Epidermal melanocyte (primary cell): ENCODE results near the gene SYNJ2.

Source experiments
- DNase-seq: peaks from one replicate; pipeline ENCODE4 v3.0.0; 2011; ENCODE audit warnings: low spot score; ENCODE audit not compliant: insufficient read length

SYNJ2 gene

DNA sequence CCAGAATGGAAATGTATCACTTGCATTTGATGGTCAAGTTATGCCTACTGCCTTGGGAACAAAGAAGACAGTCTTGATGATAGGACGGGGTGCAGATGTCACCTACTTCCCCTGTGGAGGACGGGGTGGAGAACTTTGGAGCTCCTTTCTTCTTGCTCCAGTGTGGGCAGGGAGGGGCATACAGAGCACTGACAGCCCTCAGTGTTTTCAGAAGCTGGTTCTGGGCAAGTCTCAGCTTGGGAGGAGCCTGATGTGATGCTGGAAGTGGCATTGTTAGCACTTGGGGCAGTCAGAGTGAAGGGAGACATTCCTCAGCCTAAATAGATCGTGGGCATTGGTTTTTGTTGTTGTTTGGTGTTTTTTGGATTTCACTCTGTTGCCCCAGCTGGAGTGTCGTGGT, 59.7 kb downstream of the SYNJ2 start:
- no peak for DNase-seq

GRCh38 chr6:158041788-158042187, 60.1 kb downstream of the SYNJ2 start:
- DNase-seq: no peak

DNA sequence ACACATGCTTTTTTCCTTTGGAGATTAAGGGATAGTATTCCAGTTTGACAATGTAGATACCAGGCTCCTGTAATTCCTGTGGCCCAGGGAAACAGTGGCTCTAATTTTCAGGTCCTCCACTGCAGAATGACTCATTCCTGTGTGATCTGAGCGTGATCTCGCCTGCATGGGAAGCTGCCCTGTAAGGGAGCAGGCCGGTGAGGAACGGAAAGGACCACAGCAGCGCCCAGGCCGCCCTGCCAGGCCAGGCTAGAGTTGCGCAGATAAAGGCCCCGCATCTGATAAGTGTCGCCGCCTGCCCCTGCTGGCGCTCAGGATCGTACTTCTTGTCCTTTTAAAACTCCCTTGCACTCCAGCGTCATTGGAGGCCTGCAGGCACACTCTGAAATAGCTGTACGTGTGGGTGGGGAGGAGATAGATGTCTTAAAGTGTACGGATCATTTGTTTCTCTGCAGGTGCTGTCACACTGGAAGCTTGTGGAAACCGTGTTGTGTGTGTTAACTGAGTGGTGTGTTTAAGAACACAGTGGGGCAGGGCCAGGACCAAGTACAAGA, 60.7 kb downstream of the SYNJ2 start:
- no peak for DNase-seq

DNA sequence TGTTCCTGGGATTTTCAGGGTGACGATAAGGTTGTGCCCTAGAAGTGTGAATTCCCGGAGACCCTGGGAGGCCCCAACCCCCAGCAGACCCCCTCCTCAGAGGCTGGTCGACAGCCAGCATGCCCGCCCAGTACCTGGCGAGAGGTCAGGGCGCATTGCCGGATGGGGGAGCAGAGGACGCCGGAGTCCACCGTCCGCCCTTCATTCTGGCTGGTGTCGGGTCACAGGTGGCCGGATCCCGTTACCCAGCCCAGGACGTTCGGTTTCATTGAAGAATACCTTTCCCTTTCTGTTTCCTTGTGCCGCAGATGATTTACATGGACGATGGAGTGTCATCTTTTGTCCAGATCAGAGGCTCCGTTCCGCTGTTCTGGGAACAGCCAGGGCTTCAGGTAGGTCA, 61.3 kb downstream of the SYNJ2 start:
- no peak for DNase-seq

- no peak for DNase-seq
Observed at GRCh38 chr6:158043586-158044524, 62.2 kb downstream of the SYNJ2 start.

DNA sequence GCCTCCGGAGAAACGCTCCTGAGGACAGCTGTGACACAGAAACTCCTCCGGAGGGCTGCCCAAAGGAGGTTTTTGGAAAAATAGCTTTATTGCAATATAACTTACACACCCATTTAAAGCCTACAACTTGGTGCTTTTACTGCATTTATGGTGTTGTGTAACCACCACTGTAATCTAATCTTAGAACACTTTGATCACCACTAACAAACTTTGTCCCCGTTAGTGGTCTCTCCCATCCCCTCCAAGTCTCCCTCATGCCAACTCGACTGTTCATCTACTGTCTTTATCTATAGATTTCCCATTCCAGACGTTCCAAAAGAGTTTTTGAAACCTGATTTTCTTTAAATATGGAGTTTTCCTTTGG, 62.8 kb downstream of the SYNJ2 start:
- DNase-seq: no peak

GRCh38 chr6:158046201-158047126, 64.8 kb downstream of the SYNJ2 start:
- no peak for DNase-seq

GRCh38 chr6:158047127-158047518, 65.5 kb downstream of the SYNJ2 start:
- no peak for DNase-seq

DNA sequence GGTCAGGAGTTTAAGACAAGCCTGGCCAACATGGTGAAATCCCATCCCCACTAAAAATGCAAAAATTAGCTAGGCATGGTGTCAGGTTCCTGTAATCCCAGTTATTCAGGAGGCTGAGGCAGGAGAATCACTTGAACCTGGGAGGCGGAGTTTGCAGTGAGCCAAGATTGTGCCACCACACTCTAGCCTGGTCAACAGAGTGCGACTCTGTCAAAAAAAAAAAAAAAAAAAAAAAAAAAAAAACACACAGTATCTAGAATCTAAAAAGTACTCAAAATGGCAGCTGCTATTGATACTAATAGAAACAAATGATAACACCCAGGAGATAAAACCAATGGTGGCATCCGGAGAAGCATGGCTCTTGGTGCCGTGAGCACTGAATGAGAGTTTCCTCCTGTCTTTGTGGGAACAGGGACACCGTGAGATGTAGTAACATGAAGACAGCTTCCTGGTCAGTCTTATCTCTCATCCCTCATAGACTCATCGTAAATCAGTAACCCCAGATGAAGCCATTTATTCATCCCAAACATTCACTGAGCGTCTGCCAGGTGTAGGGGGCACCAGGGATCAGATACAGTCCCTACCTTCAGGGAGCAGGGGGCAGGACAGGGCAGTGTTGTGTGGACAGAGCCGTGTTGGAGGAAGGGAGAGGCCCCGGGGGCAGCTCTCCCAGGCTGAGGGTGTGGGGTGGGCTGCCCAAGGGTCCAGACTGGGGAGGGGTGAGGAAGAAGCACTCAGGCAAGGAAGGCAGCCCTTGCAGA, 66.1 kb downstream of the SYNJ2 start:
- no peak for DNase-seq

GRCh38 chr6:158048589-158048988, 66.9 kb downstream of the SYNJ2 start:
- no peak for DNase-seq

- DNase-seq: no peak
Observed at GRCh38 chr6:158049055-158050028, 67.7 kb downstream of the SYNJ2 start.

- no peak for DNase-seq
Observed at GRCh38 chr6:158050107-158050735, 68.6 kb downstream of the SYNJ2 start.

DNA sequence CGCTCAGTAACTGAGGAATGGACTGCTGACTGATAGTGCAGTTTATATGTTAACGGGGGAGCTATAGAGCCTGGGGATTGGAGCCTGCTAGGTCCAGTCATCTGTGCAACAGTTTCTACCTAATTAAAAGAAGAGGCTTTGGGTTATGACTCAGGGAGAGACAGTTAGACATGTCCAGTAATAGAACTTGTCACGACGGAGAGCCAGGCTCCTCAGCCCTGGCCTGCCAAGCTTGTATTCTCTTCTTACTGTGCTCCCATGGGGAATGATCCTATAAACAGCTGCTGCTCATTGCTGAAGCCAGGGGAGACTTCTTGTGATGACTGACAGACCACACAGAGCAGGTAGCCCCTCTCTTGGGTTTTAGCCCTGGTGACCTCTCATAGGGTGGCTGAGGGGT, 69.3 kb downstream of the SYNJ2 start:
- DNase-seq: no peak

DNA sequence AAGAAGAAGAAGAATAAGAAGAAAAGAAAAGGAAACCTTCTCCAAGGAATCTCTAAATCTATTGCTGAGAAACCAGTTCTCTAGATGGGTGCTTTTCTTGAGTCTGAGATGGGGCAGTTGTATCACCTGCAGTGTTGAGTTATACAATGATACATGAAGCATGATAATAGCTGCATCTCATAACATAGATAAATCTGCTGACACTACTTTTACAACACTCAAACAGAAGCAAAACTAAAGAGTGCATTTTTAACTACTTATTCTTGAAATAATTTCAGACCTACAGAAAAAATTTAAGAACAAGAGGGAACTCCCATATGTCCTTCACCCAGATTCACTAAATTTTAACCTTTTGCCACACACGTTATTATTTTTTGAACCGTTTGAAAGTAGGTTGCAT, 70.3 kb downstream of the SYNJ2 start:
- no peak for DNase-seq

GRCh38 chr6:158053377-158054313, 72.0 kb downstream of the SYNJ2 start:
- DNase-seq: no peak

DNA sequence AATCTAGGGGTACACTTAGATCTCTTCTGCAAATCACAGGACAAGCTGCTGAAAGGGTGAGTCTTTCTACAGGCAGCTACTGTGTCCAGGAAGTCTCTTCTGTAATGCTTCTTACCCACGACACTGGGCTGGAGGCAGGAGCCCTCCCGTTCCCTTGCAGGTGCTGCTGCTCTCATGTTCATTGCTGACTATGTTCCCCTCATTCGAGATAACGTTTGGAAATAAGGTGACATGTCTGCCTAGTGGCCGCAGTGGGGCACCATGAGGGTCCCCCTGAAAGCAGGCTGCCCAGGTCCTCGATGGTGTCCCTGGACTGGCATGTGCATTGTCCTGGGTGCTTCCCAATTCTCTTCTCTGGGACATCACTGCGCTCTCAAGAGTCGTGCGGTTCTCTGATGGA, 74.7 kb downstream of the SYNJ2 start:
- no peak for DNase-seq

DNA sequence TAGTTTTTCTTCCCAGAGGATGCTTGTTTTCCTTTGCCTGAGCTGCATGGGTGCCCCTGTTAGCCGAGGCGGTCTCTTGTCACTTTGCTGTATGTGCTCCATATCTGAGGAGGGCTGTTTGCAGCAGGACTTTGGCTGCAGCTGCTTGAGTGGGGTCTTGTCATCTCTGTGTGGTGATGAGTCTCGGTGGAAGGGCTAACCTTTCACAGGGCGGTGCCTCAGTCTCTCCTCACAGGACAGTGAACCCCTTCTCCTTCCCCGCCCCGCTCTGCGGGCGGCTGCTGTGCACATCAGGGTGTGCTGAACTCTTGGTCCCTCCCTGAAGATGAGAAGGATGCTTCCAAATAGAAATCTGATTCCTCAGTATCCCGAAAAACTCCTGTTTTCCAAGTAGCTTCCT, 75.1 kb downstream of the SYNJ2 start:
- DNase-seq: no peak

- DNase-seq: no peak
Observed at GRCh38 chr6:158057213-158057987, 75.7 kb downstream of the SYNJ2 start.
